Neural cell (in vitro differentiated cells): Measurements from ENCODE around the gene DARS1.

Experiments used
- CTCF ChIP-seq: fragments of 450-650 bp; IDR thresholded peaks from 2 replicates; pipeline ENCODE4 v1.5.1; 2014; ENCODE audit warnings: antibody characterized with exemption, mild to moderate bottlenecking, moderate library complexity; ENCODE audit not compliant: poor library complexity, severe bottlenecking
- EP300 ChIP-seq: fragments of 450-650 bp; conservative IDR thresholded peaks from 2 replicates; pipeline ENCODE4 v1.6.1; 2014; ENCODE audit warnings: antibody characterized with exemption, mild to moderate bottlenecking, moderate library complexity; ENCODE audit not compliant: poor library complexity, severe bottlenecking
- EZH2 ChIP-seq: fragments of 200-600, 300-800 bp; shearing (Covaris generic), sonication (generic); IDR thresholded peaks from 2 replicates; pipeline ENCODE4 v1.6.1; 2014; ENCODE audit warnings: antibody characterized with exemption, low read length, borderline replicate concordance, mild to moderate bottlenecking; ENCODE audit not compliant: insufficient read depth, poor library complexity, severe bottlenecking
- RAD21 ChIP-seq: fragments of 450-650 bp; conservative IDR thresholded peaks from 2 replicates; pipeline ENCODE4 v1.6.1; 2014; ENCODE audit warnings: antibody characterized with exemption, mild to moderate bottlenecking, moderate library complexity
- REST ChIP-seq: IDR thresholded peaks from 2 replicates; pipeline ENCODE4 v1.6.1; 2012; ENCODE audit warnings: borderline replicate concordance
- TAF1 ChIP-seq: IDR thresholded peaks from 2 replicates; pipeline ENCODE4 v1.6.1; 2012; ENCODE audit warnings: low read depth

- no peak for TF ChIP-seq CTCF
- TF ChIP-seq REST = no peak
- TF ChIP-seq EP300 = no peak
- no peak for TF ChIP-seq RAD21
- no peak for TF ChIP-seq TAF1
- TF ChIP-seq EZH2 = no peak
Observed at GRCh38 chr2:135890835-135891234, 94.6 kb downstream of the DARS1 start.
